HPDE6-E6E7 (cell line): ENCODE results near the gene COL9A3.

Experiments used
- DNase-seq: peaks from one replicate; pipeline ENCODE4 v3.0.0; 2011; ENCODE audit warnings: missing footprints; ENCODE audit errors: extremely low spot score

Gene COL9A3

DNA sequence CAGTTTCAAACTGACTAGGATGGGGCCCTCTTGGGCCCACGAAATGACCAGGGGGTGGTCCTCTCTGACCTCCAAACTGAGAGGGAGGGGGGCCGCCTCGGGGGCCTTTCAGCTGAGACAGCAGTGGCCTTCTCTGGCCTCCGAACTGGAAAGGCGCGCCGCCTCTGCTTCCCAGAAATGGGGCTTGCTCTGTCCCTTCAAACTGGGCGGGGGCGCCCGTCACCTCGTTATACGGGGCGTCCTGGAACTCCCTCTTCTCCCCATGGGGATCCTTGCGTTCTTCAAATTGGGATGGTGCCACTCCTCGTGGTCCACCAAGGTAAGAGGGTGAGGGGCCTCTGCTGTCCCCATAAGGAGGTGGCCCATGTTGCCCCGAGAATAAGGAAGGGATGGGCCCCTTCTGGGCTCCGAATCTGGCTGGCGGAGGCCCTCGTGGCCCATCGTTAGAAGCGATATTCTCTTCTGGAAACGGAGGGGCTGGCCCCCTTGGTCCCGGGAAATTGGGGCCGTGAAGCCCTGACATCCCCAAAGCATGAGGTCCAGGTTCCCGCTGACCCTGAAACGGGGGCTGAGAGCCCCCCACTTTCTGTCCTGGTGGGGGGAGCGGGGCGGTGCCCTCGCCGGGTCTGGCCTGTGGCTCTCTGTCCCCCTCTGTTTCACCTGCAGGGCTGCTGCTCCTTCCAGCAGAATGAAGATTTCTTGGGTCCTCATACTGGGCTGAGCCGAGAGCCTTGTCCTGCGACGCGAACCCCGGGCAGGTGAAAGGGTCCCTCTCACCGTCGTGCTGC, 63.5 kb downstream of the COL9A3 start:
- DNase-seq: no peak

DNA sequence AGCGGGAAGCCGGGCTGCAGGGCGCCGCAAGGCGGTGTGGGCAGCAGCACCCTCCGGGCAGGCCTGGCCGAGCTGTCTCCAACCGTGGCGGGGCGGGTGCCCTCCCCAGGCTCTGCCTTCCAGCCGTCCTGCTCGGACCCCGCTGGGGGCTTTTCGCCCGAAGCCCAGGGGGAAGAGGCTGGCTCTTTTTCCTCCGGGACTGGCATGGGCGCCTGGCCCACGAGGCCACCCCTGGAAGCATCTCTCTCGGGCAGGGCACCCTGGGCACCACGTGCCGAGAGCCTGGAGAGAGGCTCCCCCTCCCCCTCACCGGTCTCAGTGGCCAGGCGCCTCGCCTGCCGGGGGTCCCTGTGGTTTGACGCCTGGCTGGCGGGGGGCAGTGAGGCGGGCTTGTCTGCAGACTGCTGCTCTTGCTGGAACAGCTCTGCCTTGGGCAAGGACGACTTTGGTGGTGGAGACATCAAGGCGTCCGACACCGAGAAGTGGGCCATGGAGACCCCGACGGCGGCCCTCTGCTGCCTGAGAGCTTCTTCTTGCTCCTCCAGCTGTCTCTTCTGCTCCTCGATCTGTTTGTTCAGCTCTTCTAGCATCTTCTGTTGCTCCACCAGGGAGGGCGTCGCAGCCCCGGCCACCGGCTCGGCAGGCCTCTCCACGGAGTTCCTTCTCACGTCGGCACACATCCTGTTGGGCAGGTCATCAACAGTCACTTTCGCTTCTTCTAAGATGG, 64.2 kb downstream of the COL9A3 start:
- no peak for DNase-seq

DNA sequence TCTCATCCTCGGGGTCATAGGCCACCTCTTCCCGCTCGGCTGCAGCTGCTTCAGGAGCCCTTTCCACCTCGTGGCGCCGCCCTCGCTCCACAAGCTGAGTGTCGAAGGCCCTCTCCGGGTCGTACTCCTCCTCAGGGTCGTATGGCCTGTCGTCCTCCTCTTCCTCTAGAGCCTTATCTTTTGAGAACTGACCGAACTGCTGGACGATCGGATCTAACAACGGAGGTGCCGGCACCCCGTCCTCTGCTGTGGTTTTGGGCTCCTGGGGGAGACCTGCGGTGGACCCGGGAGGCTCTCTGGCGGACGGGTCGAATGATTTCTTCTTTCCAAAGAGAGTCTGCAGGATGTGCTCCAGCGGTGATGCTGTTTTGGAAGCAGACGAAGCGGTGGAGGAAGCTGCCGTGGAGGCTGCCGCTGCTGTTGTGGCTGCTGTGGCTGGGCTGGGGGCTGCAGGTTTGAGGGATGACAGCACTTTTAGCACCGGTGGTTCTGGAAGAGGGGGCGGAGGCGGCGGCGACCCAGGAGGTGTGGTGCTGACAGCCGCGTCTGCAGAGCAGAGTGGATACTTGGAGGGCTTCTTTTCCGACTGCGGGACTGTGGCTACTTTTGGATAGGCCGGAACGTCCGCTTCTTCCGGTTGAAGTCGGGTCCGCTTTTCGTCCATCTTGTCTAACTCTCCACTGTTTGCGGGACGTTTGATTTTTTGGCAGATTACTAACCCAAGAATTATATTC, 65.0 kb downstream of the COL9A3 start:
- DNase-seq: no peak

DNA sequence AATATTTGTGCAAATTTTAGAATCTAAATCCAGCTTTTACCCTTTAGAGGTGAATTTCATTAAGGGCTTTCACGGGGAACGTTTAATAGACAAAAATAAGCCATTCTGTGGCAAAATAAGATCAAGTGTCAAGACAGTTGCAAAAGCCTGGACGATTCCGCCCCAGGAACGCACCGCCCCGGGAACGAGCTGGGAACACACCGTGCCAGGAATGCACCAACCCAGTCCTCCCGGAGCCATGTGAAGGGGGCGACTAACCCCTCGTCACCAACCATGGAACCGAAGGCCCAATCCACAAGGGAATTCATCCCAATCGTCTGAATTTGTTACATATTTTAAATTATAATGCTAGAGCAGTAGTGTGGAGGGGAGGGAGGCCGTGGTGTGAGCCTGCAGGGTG, 65.6 kb downstream of the COL9A3 start:
- DNase-seq: no peak

DNA sequence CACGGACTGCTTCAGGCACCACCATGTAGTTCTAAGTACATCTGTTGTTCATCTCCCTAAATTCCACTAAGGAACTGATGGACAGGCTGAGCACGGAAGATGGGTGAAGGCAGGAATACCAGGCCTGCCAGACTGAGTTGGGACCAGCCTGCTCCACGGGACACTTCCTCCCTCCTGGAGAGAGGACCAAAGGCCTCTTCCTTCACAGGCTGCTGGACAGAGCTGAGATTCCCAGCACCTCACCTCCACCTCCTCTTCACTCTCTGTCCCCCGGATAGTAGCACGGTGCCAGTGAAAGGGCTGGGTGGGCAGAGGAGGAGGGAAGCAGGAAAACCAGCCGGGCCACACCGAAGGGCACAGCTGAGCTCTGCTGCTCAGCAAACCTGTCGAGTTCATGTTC, 67.7 kb downstream of the COL9A3 start:
- DNase-seq: no peak

DNA sequence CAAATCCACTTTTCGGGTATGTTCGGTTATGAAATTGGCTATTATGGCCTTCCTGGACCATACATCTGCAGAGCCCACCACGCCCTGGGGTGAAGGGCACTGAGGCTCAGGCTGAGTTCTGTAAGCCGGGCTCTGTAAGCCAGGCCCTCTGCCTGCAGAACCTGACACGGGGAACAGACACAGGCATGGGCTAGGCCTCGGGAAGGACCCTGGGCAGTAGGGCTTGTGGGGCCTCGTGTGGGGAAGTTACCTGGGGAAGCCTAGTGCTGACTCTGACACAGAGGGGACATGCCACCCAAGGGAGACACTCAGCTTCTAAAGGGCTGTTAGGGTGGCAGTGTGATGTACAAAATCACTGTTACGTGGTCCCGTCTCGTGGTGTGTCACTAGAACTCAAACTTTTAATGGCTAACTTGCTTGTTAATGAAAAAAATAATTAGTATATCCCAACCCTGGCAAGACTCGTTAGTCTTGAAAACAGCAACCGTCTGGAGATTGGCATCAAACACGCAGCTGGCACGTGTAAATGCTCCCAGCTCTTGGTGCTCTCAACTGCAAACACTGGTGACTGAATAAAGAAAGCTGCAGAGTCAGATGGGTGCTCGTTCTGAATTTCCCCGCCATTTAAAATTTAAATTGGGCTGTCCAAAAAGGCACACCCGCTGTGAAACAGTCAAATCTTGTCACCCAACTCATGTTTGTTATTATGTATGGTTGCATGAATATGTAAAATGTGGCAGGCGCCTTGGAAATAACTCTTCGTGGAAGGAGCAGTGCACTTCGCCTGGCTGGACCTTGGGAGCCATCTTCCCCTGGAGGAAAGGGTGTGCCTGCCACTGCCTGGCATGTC, 68.4 kb downstream of the COL9A3 start:
- DNase-seq: no peak

DNA sequence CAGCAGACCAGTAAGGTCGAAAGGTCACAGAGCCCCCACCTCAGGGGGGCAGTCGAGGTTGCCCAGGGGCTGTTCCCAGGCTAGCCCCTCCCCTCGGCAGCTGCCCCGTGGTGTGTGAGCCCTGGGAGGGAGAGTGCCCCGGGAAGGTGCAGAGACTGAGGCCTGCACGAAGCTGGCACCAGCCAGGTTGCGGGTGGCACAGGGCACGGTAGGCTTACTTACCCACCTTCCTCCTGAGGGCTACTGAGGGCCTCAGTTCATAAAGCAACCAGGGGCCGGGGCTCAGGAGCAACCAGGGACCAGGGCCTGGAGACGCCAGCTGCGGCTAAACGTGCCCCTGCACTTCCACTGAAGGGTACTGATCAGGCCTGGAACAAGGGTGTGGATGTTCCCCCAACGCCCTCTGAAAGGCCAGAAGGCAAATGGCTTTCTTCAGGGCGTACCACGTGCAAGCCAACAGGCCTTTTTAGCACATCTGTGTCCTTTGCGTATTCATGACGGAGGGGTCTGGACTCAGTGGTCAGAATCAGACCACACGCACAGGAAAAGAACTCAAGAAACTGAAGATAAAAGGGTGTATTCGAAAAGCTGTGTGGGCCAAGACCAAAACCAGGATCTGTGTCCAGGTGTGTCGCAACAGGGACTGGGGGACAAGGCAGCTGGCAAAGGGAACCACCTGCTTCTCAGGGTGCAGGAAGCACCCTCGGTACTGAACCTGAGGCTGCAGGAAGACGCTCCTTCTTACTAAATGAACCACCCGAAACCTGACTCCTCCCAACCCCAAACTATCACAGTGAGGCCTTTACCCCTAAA, 69.3 kb downstream of the COL9A3 start:
- no peak for DNase-seq

DNA sequence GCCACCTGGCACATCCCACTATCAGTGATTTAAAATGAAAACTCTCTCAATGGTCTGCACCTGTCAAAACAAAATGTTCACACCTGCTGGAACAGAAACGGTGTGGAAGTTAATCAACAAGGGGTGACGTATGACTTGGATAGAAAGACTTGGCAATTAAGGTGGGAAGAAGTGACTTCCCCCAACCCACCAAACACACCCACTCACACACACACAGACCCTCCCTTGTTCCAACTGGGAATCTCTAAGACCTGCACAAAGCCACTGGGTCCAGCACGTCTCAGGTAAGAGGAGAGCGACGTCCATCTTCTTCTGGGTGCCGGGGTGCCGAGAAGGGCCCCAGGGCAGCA, 69.8 kb downstream of the COL9A3 start:
- no peak for DNase-seq

DNA sequence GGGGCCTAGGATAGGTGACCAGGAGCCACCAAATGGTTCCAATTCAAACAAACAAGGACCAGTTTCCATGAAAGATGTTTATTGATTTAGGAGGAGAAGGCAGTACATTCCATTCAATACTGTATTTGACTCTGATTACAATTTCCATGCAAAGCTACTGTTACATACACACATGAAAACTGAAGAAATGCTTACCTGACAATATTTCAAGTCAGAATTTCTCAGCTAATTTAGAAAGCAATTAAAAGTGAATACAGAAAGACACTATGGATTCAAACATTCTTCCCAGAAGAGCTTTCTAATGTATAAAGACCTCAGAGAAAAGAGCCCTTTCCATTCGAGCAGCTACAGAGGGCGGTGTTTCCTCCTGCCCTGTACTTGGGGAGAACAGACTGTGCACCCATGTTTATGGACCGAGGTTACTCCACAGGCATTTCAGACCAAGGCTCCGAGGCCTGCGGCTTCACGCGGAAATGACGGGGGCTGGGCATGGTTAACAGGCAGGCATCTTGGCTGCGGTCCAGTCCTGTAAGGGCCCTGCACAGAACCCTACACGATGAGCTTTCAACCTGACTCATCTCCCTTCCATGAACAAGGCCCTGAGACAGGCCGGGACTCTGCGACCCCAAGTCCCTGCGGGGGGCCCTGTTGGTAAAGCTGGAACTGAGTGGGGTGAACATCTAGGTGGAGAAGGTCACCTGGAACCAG, 70.5 kb downstream of the COL9A3 start:
- peak; percentile 60 for DNase-seq

DNA sequence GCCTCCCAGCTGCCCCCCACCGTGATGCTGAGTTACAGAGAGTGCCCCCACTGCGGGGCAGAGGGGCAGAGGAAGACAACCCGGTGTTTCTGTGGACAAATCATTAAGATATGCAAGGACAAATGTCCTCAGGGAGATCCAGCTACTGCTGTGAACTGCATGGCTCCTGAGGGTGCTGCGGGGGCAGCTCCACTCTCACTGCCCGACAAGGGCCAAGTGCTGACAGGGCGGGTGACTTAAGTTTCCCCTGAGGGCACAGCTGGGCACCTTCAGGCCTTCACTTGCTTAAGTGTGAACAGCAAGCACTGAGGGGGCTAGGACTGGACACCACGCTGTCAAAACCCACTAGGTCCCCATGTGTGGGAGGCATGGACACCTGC, 71.0 kb downstream of the COL9A3 start:
- no peak for DNase-seq

DNA sequence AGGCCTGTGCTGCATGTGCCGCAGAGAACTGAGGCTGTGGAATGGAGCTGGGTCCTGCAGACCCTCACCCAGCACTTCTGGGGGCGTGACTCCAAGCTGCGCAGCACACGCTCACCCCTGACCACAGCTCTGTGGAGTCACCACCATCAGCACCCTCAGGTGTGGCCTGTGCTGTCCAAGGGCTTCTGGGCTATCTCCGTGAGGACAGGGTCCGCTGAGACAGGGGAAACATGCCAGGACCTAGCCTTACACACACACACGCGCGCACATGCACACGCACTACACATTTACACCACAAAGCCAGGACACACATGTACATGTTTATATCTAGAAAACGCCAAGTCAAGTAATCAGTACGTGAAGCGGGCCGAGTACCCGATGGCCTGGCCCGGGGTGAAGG, 71.6 kb downstream of the COL9A3 start:
- DNase-seq: no peak

DNA sequence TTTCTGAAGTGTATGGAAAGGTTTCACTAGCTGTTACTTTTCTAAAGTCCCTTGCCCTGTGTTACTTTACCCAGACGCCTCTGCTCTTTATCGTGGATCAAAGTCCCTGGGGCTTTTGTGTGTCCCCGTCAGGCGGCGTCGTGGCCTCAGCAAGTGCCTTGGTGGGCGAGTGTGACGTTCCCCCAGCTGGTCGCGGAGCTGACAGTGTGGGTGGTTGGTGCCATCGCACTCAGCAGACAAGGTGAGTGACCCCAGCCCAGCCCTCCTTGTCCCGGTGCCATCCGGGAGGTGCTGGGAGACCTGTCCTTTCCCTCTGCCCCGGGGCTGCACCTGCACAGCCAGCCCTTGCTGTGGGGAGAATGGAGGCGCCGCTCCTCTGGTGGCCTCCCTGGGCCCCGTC, 72.1 kb downstream of the COL9A3 start:
- no peak for DNase-seq

DNA sequence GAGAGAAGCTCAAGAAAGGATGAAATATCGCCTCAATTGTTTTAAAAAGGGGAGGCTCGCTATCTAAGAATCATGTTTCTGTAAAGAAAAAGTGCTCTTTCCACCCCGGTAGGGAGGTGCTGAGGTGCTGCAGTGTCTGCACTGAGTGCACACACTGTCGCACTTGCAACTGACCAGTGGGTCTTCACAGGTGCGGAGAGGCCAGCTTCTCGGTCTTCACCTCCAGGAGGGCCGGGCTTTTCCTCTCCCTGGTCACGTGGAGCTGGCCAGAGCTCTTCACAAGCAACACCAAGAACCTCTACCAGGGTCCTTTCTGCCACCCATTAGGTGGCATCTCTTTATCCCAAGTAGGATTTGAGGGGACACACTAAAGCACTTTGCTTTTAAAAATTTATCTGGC, 72.6 kb downstream of the COL9A3 start:
- DNase-seq: no peak

DNA sequence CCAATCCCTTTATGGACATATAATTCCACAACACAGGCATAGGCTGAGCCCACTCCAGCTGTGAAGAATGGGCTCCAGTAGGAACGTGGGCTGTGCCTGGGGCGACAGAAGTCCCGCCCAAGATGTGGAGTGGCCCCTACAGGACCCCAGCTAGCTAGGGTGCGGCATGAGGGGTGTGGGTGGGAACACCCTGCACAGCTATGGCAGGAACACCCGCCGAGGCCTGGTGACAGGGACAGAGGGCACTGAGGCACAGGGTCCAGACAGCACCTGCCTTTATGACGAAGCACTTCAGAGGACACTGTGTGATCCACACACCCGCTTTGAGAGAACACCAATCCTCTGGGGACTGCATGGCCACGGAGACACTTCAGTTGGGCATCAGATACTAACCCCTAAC, 73.0 kb downstream of the COL9A3 start:
- no peak for DNase-seq

DNA sequence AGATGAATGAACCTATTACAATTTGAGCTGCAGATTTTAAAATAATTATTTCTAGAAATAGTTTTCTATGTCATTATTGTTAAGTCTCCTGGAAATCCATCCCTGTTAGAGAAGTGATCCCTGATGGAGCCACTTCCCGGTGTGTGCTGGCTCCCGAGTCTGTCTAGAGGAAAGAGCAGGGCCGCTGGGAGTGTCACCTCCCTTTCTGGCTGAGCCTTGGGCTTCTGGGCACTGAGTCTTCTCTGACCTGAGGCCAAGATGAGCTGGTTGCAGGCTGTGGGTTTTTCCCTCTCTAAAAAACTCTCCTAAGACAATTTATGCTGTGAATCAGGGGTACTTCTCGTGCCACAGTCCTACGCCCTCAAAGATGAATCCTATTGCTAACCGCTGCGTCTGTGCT, 73.6 kb downstream of the COL9A3 start:
- no peak for DNase-seq
